Measurements from ENCODE around the gene KIAA1614. TPM values are rescaled to one million over a fixed set of nuclear protein-coding genes. Genes with fewer than 3 reads are reported as not detected.

Gene KIAA1614
- total and polyA plus RNA-seq, 10 of the 15 experiments (the other 5 are each of a cell fraction or from before 2014, with no cell fraction given) = 0.03 to 1.0 (median 0.26) TPM; not detected in 1

DNA sequence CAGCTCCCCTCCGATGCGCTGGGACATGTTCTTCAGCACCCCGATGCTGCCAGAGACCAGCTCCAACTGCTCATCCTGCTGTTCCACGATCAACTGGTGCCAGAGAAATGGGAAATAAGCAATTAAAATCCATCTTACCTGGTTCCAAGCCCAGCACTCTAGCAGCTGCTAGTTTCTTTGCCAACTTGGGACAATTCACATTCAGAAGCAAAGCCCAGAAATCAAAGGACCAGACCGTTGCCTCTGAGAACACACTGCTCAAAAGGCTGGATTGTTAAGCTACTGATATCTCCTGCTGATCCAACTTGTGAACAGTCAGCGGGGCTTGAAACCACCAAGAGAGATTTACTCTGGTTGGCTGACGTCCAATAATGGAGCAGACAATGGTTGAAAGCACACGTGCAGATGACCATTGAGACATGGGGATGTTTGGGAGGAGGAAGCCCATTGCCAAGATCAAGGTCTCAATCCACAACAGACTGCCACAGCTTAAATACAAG lies 75.6 kb downstream of the KIAA1614 start:
- DNase-seq (ENCODE audit: low read depth, low spot score) = no peak
- TF ChIP-seq PAX5 (IDR thresholded peaks at IDR 0.05; ENCODE audit: borderline replicate concordance, low read depth, low read length) = no peak
- TF ChIP-seq CREM (IDR thresholded peaks at IDR 0.05; ENCODE audit: low read depth) = no peak
- no peak for TF ChIP-seq HDGF (IDR thresholded peaks at IDR 0.05)
- TF ChIP-seq SMAD5 (IDR thresholded peaks at IDR 0.05; ENCODE audit: low read depth) = no peak
- TF ChIP-seq, protein P1, sequence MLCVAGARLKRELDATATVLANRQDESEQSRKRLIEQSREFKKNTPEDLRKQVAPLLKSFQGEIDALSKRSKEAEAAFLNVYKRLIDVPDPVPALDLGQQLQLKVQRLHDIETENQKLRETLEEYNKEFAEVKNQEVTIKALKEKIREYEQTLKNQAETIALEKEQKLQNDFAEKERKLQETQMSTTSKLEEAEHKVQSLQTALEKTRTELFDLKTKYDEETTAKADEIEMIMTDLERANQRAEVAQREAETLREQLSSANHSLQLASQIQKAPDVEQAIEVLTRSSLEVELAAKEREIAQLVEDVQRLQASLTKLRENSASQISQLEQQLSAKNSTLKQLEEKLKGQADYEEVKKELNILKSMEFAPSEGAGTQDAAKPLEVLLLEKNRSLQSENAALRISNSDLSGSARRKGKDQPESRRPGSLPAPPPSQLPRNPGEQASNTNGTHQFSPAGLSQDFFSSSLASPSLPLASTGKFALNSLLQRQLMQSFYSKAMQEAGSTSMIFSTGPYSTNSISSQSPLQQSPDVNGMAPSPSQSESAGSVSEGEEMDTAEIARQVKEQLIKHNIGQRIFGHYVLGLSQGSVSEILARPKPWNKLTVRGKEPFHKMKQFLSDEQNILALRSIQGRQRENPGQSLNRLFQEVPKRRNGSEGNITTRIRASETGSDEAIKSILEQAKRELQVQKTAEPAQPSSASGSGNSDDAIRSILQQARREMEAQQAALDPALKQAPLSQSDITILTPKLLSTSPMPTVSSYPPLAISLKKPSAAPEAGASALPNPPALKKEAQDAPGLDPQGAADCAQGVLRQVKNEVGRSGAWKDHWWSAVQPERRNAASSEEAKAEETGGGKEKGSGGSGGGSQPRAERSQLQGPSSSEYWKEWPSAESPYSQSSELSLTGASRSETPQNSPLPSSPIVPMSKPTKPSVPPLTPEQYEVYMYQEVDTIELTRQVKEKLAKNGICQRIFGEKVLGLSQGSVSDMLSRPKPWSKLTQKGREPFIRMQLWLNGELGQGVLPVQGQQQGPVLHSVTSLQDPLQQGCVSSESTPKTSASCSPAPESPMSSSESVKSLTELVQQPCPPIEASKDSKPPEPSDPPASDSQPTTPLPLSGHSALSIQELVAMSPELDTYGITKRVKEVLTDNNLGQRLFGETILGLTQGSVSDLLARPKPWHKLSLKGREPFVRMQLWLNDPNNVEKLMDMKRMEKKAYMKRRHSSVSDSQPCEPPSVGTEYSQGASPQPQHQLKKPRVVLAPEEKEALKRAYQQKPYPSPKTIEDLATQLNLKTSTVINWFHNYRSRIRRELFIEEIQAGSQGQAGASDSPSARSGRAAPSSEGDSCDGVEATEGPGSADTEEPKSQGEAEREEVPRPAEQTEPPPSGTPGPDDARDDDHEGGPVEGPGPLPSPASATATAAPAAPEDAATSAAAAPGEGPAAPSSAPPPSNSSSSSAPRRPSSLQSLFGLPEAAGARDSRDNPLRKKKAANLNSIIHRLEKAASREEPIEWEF (IDR thresholded peaks at IDR 0.05; ENCODE audit: insufficient replicate concordance, low read depth, low read length) = no peak
- TF ChIP-seq MXI1 (IDR thresholded peaks at IDR 0.05; ENCODE audit: low read depth, low read length) = no peak
- TF ChIP-seq, protein P2, sequence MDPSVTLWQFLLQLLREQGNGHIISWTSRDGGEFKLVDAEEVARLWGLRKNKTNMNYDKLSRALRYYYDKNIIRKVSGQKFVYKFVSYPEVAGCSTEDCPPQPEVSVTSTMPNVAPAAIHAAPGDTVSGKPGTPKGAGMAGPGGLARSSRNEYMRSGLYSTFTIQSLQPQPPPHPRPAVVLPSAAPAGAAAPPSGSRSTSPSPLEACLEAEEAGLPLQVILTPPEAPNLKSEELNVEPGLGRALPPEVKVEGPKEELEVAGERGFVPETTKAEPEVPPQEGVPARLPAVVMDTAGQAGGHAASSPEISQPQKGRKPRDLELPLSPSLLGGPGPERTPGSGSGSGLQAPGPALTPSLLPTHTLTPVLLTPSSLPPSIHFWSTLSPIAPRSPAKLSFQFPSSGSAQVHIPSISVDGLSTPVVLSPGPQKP (IDR thresholded peaks at IDR 0.05; ENCODE audit: low read depth, low read length) = no peak
- no peak for TF ChIP-seq SMC3 (IDR thresholded peaks at IDR 0.05; ENCODE audit: borderline replicate concordance, low read length)
- no peak for TF ChIP-seq RAD21 (IDR thresholded peaks at IDR 0.05; ENCODE audit: insufficient read depth, low read depth, low read length)
- no peak for TF ChIP-seq ZNF207 (IDR thresholded peaks at IDR 0.05; ENCODE audit: borderline replicate concordance)
- TF ChIP-seq CEBPB (IDR thresholded peaks at IDR 0.05; ENCODE audit: borderline replicate concordance in 1 of 2, low read depth in 2 of 2, low read length in 2 of 2) = no peak
- no peak for TF ChIP-seq ZSCAN29 (IDR thresholded peaks at IDR 0.05)
- TF ChIP-seq ZNF24 (IDR thresholded peaks at IDR 0.05) = no peak
- TF ChIP-seq TCF7 (IDR thresholded peaks at IDR 0.05; ENCODE audit: borderline replicate concordance) = no peak
- no peak for TF ChIP-seq CHD2 (IDR thresholded peaks at IDR 0.05; ENCODE audit: borderline replicate concordance, low read depth, low read length)
- no peak for TF ChIP-seq YBX1 (IDR thresholded peaks at IDR 0.05)
- no TSS peak for BruUV-seq (replicated peaks)
- ChIA-PET RAD21 (ENCODE audit: unreplicated experiment) (interaction anchor here (1.6 kb wide), 1 partner anchor 107 kb away, joined by 3 read pairs; no protein-coding TSS in a partner anchor), POLR2A (interaction anchor here (0.6 to 2.2 kb wide), 2 partner anchors 16 to 113 kb away, joined by 3 to 10 read pairs; no protein-coding TSS in a partner anchor), SMC1A (ENCODE audit: uncharacterized antibody, unreplicated experiment) (interaction anchor here (0.9 to 1.2 kb wide), 3 partner anchors 107 to 176 kb away, joined by 3 to 4 read pairs (median 3); no protein-coding TSS in a partner anchor), CTCF (interaction anchor here (0.6 to 1.2 kb wide), 5 partner anchors 20 to 175 kb away, joined by 3 to 4 read pairs (median 3); no protein-coding TSS in a partner anchor)
- no peak for ATAC-seq
- H2AFZ ChIP-seq (ENCODE audit: control insufficient read depth, low read depth, low read length) = no peak overlapping the region
- H3K79me2 ChIP-seq (ENCODE audit: control insufficient read depth, insufficient read depth, low read length) = no peaks in the 10 kb centered on the region
- no peak overlapping the region for H3K4me3 ChIP-seq
- no peaks in the 10 kb centered on the region for H3K9me3 ChIP-seq (replicated peaks; ENCODE audit: control insufficient read depth, insufficient read depth, low read length)
- in situ Hi-C loops (cut with MboI) = no loop called here
- intact Hi-C loops (cut with micrococcal nuclease; ENCODE audit: unreplicated experiment) = no loop called here
- 85% methylated on average over 8 of the region's 8 CpGs for WGBS (ENCODE audit: insufficient coverage, insufficient replicate concordance, low lambda C conversion rate, missing lambda C conversion rate)
- H4K20me1 ChIP-seq (ENCODE audit: control insufficient read depth, insufficient read depth) = no peaks in the 10 kb centered on the region
- H3K9ac ChIP-seq (ENCODE audit: control insufficient read depth, insufficient read depth, low read length) = no peak overlapping the region
- no peaks in the 10 kb centered on the region for H3K4me1 ChIP-seq (ENCODE audit: control insufficient read depth, insufficient read depth, low read length)
- no peak overlapping the region for H3K27ac ChIP-seq (ENCODE audit: control insufficient read depth, insufficient read depth)
- H3K4me2 ChIP-seq (ENCODE audit: control insufficient read depth, insufficient read depth) = no peak overlapping the region
- H3K27me3 ChIP-seq (replicated peaks in 1 of 2; ENCODE audit: control insufficient read depth in 2 of 2, insufficient read depth in 2 of 2, low read length in 1 of 2) = no peaks in the 10 kb centered on the region
- no peak for FAIRE-seq
- H3K36me3 ChIP-seq (ENCODE audit: control insufficient read depth in 2 of 2, insufficient read depth in 2 of 2, low read length in 1 of 2) = peaks cover 21 to 32% of the 10 kb centered on the region in 2 experiments

All from GM12878 (cell line).